CD1c-positive myeloid dendritic cell (primary cell): ENCODE measurements around the gene TSEN34.
"Not testable (repeated sequence)": the region's sequence is repeated elsewhere in the genome, so short reads cannot be mapped to it uniquely, and the experiment has no call there.

Experiments
- DNase-seq: peaks from one replicate; pipeline ENCODE4 v3.0.0-alpha.2; 2016; ENCODE audit errors: extremely low spot score

TSEN34 gene

GRCh38 chr19:54239491-54240371 lies 48.6 kb downstream of the TSEN34 start:
- not testable (repeated sequence) for DNase-seq

- not testable (repeated sequence) for DNase-seq
Observed at GRCh38 chr19:54240372-54241336, 49.5 kb downstream of the TSEN34 start.

GRCh38 chr19:54242234-54242633 lies 51.1 kb downstream of the TSEN34 start:
- DNase-seq = not testable (repeated sequence)

- peak; percentile 51 for DNase-seq
Observed at GRCh38 chr19:54242646-54243045, 51.5 kb downstream of the TSEN34 start, which contains the start of gene LILRA6. LILRA6 (minus strand) TSS chr19:54242790.

GRCh38 chr19:54243809-54244208 lies 52.7 kb downstream of the TSEN34 start:
- peak; percentile 50 for DNase-seq
